ENCODE data around the gene PPP3CA.

The PPP3CA gene

DNA sequence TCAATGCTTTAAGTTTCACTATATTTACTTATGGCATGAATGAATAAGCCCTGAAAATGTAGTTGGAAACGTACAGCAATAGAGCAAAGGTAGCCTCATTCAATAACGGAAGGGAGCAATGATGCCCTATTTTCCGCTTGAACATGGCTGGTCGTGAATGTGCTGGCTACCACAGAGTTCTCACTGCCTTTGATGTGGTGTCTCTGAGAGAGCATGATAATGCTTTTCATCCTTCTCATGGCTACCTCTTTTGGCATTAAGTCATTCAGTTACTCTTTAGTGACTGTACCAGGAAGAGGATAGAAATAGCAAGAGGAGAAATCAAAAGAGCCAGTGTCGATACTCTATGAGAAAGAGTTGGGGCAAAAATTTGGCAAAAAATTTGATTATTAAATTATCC is 308.0 kb downstream of the PPP3CA start:
- CTCF ChIA-PET, result no interaction called here
- H3K36me3 ChIP-seq (ENCODE audit: control insufficient read depth in 4 of 4, insufficient read depth in 4 of 4, low read length in 3 of 4), result peaks cover 2 to 14% (median 4%) of the 10 kb centered on the region in 4 experiments
- WGBS (ENCODE audit: insufficient coverage), result no CpG with 5 or more reads among the region's 5 CpGs
- no peak overlapping the region for H3K27ac ChIP-seq (ENCODE audit: insufficient read depth in 1 of 2, low read depth in 1 of 2, low read length in 2 of 2, poor library complexity in 1 of 2, severe bottlenecking in 2 of 2)
- no peak for DNase-seq
- H3K27me3 ChIP-seq (replicated peaks in 2 of 5; ENCODE audit: control insufficient read depth in 4 of 5, insufficient read depth in 5 of 5, low read length in 4 of 5), result no peaks in the 10 kb centered on the region
- POLR2A ChIA-PET, result no interaction called here
- H3K4me3 ChIP-seq (ENCODE audit: control insufficient read depth in 1 of 7, extremely low read depth in 1 of 7, insufficient read depth in 4 of 7, low read depth in 2 of 7, low read length in 6 of 7), result no peak overlapping the region
- H3K4me1 ChIP-seq (ENCODE audit: control extremely low read depth in 1 of 4, control insufficient read depth in 4 of 4, insufficient read depth in 4 of 4, low read length in 3 of 4), result peaks cover 0 to 5% (median 5%) of the 10 kb centered on the region in 4 experiments
- no peaks in the 10 kb centered on the region for H3K9me3 ChIP-seq (ENCODE audit: control extremely low read depth in 1 of 5, control insufficient read depth in 4 of 5, insufficient read depth in 2 of 5, low read depth in 1 of 5, low read length in 4 of 5)

DNA sequence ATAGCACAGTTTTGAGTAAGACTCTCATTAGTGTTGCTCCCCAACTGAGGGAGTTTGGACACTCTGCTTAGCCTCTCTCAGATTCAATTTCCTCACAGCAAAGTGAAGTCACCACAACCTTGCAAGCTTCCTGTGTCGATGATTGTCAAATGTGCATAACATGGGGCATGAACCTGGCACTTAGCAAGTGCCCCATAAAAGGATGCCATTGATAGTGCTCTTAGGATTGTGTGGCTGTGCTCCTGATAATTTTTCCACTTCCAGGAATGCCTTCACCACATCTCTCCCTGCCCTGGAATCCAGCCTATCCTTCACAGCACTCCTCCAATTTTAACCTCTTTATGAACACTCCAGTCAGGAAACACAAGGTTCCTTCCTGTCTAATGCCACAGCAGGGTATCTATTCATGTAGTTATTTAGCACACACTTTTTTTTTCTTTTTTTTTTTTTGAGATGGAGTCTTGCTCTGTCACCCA is 309.4 kb downstream of the PPP3CA start:
- H3K36me3 ChIP-seq (ENCODE audit: control insufficient read depth in 4 of 4, insufficient read depth in 4 of 4, low read length in 3 of 4), result peaks cover 2 to 14% (median 4%) of the 10 kb centered on the region in 4 experiments
- H3K27me3 ChIP-seq (replicated peaks in 2 of 5; ENCODE audit: control insufficient read depth in 4 of 5, insufficient read depth in 5 of 5, low read length in 4 of 5), result no peaks in the 10 kb centered on the region
- H3K4me1 ChIP-seq (ENCODE audit: control extremely low read depth in 1 of 4, control insufficient read depth in 4 of 4, insufficient read depth in 4 of 4, low read length in 3 of 4), result peaks cover 0 to 5% (median 5%) of the 10 kb centered on the region in 4 experiments
- DNase-seq, result peak in 2 of 3 donors; percentile 9 to 46
- H3K4me3 ChIP-seq (ENCODE audit: control insufficient read depth in 1 of 7, extremely low read depth in 1 of 7, insufficient read depth in 4 of 7, low read depth in 2 of 7, low read length in 6 of 7), result no peak overlapping the region
- H3K9me3 ChIP-seq (ENCODE audit: control extremely low read depth in 1 of 5, control insufficient read depth in 4 of 5, insufficient read depth in 2 of 5, low read depth in 1 of 5, low read length in 4 of 5), result no peaks in the 10 kb centered on the region
- WGBS (ENCODE audit: insufficient coverage), result 50% methylated on average over 1 of the region's 1 CpG
- no peak overlapping the region for H3K27ac ChIP-seq (ENCODE audit: insufficient read depth in 1 of 2, low read depth in 1 of 2, low read length in 2 of 2, poor library complexity in 1 of 2, severe bottlenecking in 2 of 2)
- CTCF ChIA-PET, result no interaction called here
- POLR2A ChIA-PET, result no interaction called here

DNA sequence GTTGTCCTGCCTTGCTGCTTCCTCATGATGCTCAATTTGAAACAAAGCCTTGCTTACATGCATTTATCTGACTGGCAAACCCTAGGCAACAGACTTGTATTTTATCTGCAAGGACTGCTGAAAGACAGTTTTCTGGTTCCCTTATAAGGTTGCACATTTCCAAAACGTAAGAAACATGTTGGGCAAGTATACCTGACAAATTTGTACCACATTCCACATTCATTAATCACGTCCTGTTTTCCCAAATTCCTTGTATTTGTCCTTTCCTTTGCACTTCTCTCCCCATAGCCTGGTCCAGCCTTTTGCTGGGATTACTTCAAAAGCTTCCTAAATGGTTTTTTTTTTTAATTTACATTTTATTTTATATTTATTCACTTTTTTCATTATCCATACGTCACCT is 310.1 kb downstream of the PPP3CA start:
- Histone ChIP-seq H3K4me3 (ENCODE audit: control insufficient read depth in 1 of 7, extremely low read depth in 1 of 7, insufficient read depth in 4 of 7, low read depth in 2 of 7, low read length in 6 of 7) (no peak overlapping the region), H3K27ac (ENCODE audit: insufficient read depth in 1 of 2, low read depth in 1 of 2, low read length in 2 of 2, poor library complexity in 1 of 2, severe bottlenecking in 2 of 2) (no peak overlapping the region), H3K27me3 (replicated peaks in 2 of 5; ENCODE audit: control insufficient read depth in 4 of 5, insufficient read depth in 5 of 5, low read length in 4 of 5) (no peaks in the 10 kb centered on the region), H3K9me3 (ENCODE audit: control extremely low read depth in 1 of 5, control insufficient read depth in 4 of 5, insufficient read depth in 2 of 5, low read depth in 1 of 5, low read length in 4 of 5) (no peaks in the 10 kb centered on the region), H3K4me1 (ENCODE audit: control extremely low read depth in 1 of 4, control insufficient read depth in 4 of 4, insufficient read depth in 4 of 4, low read length in 3 of 4) (peaks cover 0 to 5% (median 5%) of the 10 kb centered on the region in 4 experiments), H3K36me3 (ENCODE audit: control insufficient read depth in 4 of 4, insufficient read depth in 4 of 4, low read length in 3 of 4) (peaks cover 2 to 11% (median 4%) of the 10 kb centered on the region in 4 experiments)
- 100% methylated on average over 1 of the region's 3 CpGs for WGBS (ENCODE audit: insufficient coverage)
- ChIA-PET POLR2A (no interaction called here), CTCF (no interaction called here)
- DNase-seq, result no peak

DNA sequence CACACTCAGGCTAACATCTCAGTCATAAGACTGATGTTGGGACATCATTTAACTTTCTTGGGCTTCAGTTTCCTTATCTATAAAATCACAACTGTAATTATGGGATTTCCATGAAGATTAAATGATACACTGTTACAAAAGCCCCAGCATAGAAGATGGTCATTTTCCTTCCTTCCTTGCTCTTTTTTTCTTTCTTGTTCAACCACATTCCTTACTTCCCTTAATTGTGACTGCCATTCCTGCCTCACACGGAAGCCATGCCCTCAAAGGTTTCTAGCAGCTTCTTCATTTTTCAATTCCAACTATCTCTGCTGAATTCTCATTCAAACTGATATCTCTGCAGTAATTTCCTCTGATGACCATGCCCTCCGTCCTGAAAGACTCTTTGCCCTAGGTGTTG is 311.8 kb downstream of the PPP3CA start:
- Histone ChIP-seq H3K4me3 (ENCODE audit: control insufficient read depth in 1 of 7, extremely low read depth in 1 of 7, insufficient read depth in 4 of 7, low read depth in 2 of 7, low read length in 6 of 7) (no peak overlapping the region), H3K4me1 (ENCODE audit: control extremely low read depth in 1 of 4, control insufficient read depth in 4 of 4, insufficient read depth in 4 of 4, low read length in 3 of 4) (peaks cover 0 to 5% (median 5%) of the 10 kb centered on the region in 4 experiments), H3K27me3 (replicated peaks in 2 of 5; ENCODE audit: control insufficient read depth in 4 of 5, insufficient read depth in 5 of 5, low read length in 4 of 5) (no peaks in the 10 kb centered on the region), H3K9me3 (ENCODE audit: control extremely low read depth in 1 of 5, control insufficient read depth in 4 of 5, insufficient read depth in 2 of 5, low read depth in 1 of 5, low read length in 4 of 5) (no peaks in the 10 kb centered on the region), H3K36me3 (ENCODE audit: control insufficient read depth in 4 of 4, insufficient read depth in 4 of 4, low read length in 3 of 4) (peaks cover 4 to 13% (median 7%) of the 10 kb centered on the region in 4 experiments), H3K27ac (ENCODE audit: insufficient read depth in 1 of 2, low read depth in 1 of 2, low read length in 2 of 2, poor library complexity in 1 of 2, severe bottlenecking in 2 of 2) (no peak overlapping the region)
- no peak for DNase-seq
- ChIA-PET POLR2A (no interaction called here), CTCF (no interaction called here)
- WGBS (ENCODE audit: insufficient coverage), result 93% methylated on average over 2 of the region's 2 CpGs

DNA sequence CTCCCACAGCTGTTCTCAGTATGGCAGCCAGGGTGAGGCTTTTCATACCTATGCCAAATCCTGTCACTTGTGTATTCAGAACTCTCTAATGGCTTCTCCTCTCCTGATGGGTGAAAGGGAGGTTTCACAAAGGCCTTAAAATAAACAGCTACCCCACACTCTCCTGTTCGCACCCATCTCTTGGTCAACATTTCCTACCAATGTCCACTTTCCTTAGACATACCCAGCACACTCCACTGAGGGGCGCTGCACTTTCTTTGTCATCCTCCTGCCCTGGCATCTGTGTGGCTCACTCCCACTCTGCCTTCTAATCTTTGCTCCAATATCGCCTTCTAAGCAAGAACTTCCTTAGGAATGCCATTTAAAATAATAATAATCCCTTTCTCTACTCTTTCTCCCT is 313.3 kb downstream of the PPP3CA start:
- CTCF ChIA-PET, result no interaction called here
- POLR2A ChIA-PET, result no interaction called here
- H3K36me3 ChIP-seq (ENCODE audit: control insufficient read depth in 4 of 4, insufficient read depth in 4 of 4, low read length in 3 of 4), result peaks cover under 1 to 10% (median 5%) of the 10 kb centered on the region in 4 experiments

DNA sequence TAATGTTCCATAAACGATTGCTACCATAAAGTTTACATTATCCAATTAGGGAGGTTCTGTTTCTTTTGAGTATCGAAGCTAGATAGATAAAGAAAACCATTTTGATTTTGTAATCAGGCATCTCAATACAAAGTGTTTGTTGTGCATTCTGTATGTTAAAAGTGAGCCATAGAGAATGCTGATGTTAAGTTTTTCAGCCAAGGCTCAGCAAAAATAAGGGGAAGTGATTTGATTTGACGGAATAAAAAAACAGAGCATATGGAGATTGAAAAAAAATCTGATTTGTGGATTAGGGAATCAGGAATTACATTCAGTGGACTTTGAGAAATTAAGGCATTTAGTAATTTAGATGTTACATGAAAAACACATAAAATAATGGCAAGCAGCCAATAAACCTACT is 314.8 kb downstream of the PPP3CA start:
- Histone ChIP-seq H3K27me3 (replicated peaks in 2 of 5; ENCODE audit: control insufficient read depth in 4 of 5, insufficient read depth in 5 of 5, low read length in 4 of 5) (no peaks in the 10 kb centered on the region), H3K36me3 (ENCODE audit: control insufficient read depth in 4 of 4, insufficient read depth in 4 of 4, low read length in 3 of 4) (peaks cover 0 to 10% (median 5%) of the 10 kb centered on the region in 4 experiments), H3K4me1 (ENCODE audit: control extremely low read depth in 1 of 4, control insufficient read depth in 4 of 4, insufficient read depth in 4 of 4, low read length in 3 of 4) (no peaks in the 10 kb centered on the region), H3K4me3 (ENCODE audit: control insufficient read depth in 1 of 7, extremely low read depth in 1 of 7, insufficient read depth in 4 of 7, low read depth in 2 of 7, low read length in 6 of 7) (no peak overlapping the region), H3K9me3 (ENCODE audit: control extremely low read depth in 1 of 5, control insufficient read depth in 4 of 5, insufficient read depth in 2 of 5, low read depth in 1 of 5, low read length in 4 of 5) (no peaks in the 10 kb centered on the region), H3K27ac (ENCODE audit: insufficient read depth in 1 of 2, low read depth in 1 of 2, low read length in 2 of 2, poor library complexity in 1 of 2, severe bottlenecking in 2 of 2) (no peak overlapping the region)
- ChIA-PET POLR2A (interaction anchor here (0.7 kb wide), 1 partner anchor 44 kb away, joined by 3 read pairs; no protein-coding TSS in a partner anchor), CTCF (no interaction called here)
- DNase-seq, result no peak
- 100% methylated on average over 1 of the region's 3 CpGs for WGBS (ENCODE audit: insufficient coverage)

More for the DNA sequence above, 313.3 kb downstream of the PPP3CA start:
- no peaks in the 10 kb centered on the region for H3K27me3 ChIP-seq (replicated peaks in 2 of 5; ENCODE audit: control insufficient read depth in 4 of 5, insufficient read depth in 5 of 5, low read length in 4 of 5)
- peaks cover 0 to 5% (median 5%) of the 10 kb centered on the region in 4 experiments for H3K4me1 ChIP-seq (ENCODE audit: control extremely low read depth in 1 of 4, control insufficient read depth in 4 of 4, insufficient read depth in 4 of 4, low read length in 3 of 4)
- DNase-seq, result no peak
- no peak overlapping the region for H3K4me3 ChIP-seq (ENCODE audit: control insufficient read depth in 1 of 7, extremely low read depth in 1 of 7, insufficient read depth in 4 of 7, low read depth in 2 of 7, low read length in 6 of 7)
- no peak overlapping the region for H3K27ac ChIP-seq (ENCODE audit: insufficient read depth in 1 of 2, low read depth in 1 of 2, low read length in 2 of 2, poor library complexity in 1 of 2, severe bottlenecking in 2 of 2)
- WGBS (ENCODE audit: insufficient coverage), result 96% methylated on average over 2 of the region's 3 CpGs
- no peaks in the 10 kb centered on the region for H3K9me3 ChIP-seq (ENCODE audit: control extremely low read depth in 1 of 5, control insufficient read depth in 4 of 5, insufficient read depth in 2 of 5, low read depth in 1 of 5, low read length in 4 of 5)

DNA sequence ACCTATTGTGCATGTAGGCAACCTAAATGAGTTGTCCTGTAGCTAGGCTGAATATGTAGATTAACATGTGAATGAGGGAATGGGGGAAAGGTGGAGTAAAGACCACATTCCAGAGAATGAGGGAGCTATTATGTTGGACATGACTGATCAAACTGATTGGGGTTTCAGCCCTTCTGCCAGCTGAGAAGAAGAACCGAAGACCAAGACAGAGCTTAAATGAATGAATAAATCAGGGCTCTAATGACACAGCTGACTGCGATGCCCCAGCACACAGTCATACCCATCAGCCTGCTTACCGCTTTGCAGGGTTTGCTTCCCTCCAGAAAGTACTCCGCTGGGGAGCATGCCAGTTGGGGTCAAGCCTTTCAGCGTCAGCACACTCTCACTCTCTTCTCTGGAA is 315.4 kb downstream of the PPP3CA start:
- 67% methylated on average over 3 of the region's 5 CpGs for WGBS (ENCODE audit: insufficient coverage)
- Histone ChIP-seq H3K4me1 (ENCODE audit: control extremely low read depth in 1 of 4, control insufficient read depth in 4 of 4, insufficient read depth in 4 of 4, low read length in 3 of 4) (no peaks in the 10 kb centered on the region), H3K9me3 (ENCODE audit: control extremely low read depth in 1 of 5, control insufficient read depth in 4 of 5, insufficient read depth in 2 of 5, low read depth in 1 of 5, low read length in 4 of 5) (no peaks in the 10 kb centered on the region), H3K4me3 (ENCODE audit: control insufficient read depth in 1 of 7, extremely low read depth in 1 of 7, insufficient read depth in 4 of 7, low read depth in 2 of 7, low read length in 6 of 7) (no peak overlapping the region), H3K27me3 (replicated peaks in 2 of 5; ENCODE audit: control insufficient read depth in 4 of 5, insufficient read depth in 5 of 5, low read length in 4 of 5) (no peaks in the 10 kb centered on the region), H3K27ac (ENCODE audit: insufficient read depth in 1 of 2, low read depth in 1 of 2, low read length in 2 of 2, poor library complexity in 1 of 2, severe bottlenecking in 2 of 2) (no peak overlapping the region), H3K36me3 (ENCODE audit: control insufficient read depth in 4 of 4, insufficient read depth in 4 of 4, low read length in 3 of 4) (peaks cover 0 to 7% (median 5%) of the 10 kb centered on the region in 4 experiments)
- ChIA-PET POLR2A (no interaction called here), CTCF (interaction anchor here (0.9 kb wide), 1 partner anchor 12 kb away, joined by 3 read pairs; no protein-coding TSS in a partner anchor)
- no peak for DNase-seq

All from common myeloid progenitor, CD34-positive (primary cell).